Stimulated activated CD4-positive, alpha-beta T cell treated with anti-CD3 and anti-CD28 coated beads, Interleukin-15, amount 100 ng/mL, for 1 hour (primary cell): ENCODE data around the gene NDUFS1.
A peak's percentile ranks its signal among the peaks of the same experiment; 100 is the strongest.
"Not testable (repeated sequence)": the region's sequence is repeated elsewhere in the genome, so short reads cannot be mapped to it uniquely, and the experiment has no call there.

ENCODE experiments used
- DNase-seq, 2 donors: peaks; one replicate each; pipeline ENCODE4 v3.0.0-alpha.2; 2020; ENCODE audit warnings: low read depth in 1 of 2, low spot score in 1 of 2

Gene NDUFS1

GRCh38 chr2:206105038-206105437 lies 54.2 kb downstream of the NDUFS1 start:
- no peak for DNase-seq

DNA sequence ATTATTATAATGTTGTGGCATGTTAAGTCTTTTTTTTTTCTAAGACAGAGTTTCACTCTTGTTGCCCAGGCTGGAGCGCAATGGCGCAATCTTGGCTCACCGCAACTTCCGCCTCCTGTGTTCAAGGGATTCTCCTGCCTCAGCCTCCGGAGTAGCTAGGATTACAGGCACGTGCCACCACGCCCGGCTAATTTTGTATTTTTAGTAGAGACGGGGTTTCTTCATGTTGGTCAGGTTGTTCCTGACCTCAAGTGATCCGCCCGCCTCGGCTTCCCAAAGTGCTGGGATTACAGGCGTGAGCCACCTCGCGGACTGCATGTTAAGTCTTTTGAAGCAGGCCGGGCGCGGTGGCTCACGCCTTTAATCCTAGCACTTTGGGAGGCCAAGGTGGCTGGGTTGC lies 60.4 kb downstream of the NDUFS1 start:
- not testable (repeated sequence) for DNase-seq

DNA sequence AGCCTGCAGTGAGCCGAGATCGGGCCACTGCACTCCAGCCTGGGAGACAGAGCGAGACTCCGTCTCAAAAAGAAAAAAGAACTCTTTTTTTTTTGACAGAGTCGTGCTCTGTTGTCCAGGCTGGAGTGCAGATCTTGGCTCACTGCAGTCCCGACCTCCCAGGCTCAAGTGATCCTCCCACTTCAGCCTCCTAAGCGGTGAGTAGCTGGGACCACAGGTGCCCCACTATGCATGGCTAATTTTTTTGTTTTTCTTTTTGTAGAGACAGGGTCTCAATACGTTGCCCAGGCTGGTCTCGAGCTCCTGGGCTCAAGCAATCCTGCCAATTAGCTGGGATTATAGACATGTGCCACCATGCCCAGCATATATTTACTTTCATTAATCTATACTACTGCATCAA lies 60.8 kb downstream of the NDUFS1 start:
- DNase-seq: no peak

GRCh38 chr2:206096876-206097275 lies 62.4 kb downstream of the NDUFS1 start:
- DNase-seq: no peak

DNA sequence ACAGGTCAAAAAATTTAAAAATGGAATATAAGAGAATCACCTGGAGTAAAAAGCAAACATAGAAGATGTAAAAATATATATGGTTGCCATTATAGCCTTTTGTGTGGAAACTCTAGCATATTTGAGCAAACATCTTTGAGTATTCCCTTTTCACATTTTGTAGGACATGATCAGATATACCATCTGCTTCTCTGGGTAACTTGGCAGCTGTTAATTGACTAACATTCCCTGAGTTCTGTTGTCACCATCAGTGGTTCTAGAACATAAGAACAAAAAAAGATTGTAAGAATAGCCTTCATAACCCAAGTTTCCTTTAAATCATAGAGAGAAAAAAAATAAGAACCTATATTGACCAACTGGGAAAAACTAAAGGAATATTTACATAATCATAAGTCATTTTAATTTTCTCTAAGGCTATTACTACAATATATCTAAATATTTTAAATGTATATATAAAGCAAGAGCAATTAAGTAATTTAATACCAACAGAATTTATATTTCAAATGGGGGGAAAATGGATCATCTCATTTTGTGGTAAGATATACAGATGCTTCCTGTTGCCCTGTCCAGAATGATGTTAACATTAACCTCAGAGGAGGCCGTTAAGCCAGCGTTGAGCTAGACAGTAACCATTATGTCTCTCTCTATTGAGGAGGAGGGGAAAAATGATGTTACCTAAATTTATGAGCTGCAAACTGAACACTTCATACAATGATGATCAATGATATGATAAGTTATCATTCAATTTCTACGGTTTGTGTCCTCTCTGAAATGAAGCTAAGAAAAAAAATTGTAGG lies 63.5 kb downstream of the NDUFS1 start:
- DNase-seq: no peak

DNA sequence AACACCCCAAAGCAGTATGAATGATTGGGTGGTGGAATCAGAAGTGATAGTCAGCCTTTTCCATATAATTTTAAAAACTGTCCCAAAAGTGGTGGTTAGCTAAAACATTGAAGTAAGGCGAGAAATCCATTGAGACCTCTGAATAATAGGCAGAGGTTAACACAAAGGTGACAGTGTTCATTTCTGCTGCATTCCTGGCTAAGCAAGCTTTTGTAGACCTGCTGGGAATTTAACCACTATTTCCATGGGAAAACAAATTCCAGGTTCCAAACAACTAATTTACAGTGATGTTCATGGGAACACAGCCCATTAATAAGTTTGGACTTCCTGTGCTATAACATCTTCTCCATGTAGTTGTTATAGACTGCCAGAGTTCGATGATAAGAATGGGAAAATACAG lies 66.9 kb downstream of the NDUFS1 start:
- no peak for DNase-seq

DNA sequence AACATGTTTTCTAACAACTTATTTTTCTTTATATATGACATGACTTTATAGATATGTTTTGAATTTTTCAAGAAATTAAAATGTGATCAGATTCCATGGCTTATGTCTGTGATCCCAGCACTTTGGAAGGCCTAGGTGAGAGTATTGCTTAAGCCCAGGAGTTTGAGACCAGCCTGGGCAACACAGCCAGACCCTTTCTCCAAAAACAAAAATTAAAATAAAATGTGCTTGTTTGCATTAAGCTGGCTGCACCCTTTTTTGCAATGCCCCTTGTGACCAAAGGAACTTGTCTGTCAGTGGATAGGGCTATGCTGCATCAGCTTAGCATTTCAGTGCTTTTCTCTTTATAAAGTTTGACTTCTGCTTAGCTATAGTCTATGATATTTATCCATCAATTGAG lies 71.0 kb downstream of the NDUFS1 start:
- no peak for DNase-seq

DNA sequence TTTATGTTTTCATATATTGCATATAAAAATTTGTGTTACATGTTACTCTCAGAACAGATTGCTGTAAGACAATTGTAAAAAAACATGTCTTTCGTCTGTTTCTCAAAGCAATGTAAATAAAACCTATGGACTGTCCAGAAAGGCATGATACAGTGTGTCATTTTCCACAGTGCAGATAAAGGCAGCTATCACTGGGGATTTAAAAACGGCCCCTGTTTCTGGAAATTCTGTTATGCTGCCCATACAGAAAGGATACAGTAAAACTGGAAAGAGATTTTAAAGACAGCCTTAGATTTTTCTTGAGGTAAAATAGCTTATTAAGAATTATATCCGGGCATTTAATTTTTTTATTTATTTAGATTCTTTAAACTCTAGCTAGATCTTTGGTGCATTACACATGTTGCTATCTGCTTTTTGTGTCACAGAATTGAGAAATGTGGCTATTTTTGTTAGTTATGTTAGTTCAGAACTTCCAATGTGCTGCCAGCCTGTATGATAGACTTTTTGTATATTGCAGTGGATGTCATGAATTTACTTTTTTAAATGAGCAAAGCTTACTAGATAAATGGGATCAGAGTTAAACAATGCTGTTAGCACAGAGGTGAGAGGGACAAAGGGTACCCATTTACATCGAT lies 72.4 kb downstream of the NDUFS1 start:
- no peak for DNase-seq

- DNase-seq: peak; percentile 56 to 61
These were observed 73.3 kb downstream of the NDUFS1 start, which contains the start of gene INO80D for GRCh38 chr2:206085742-206086445. TSS of gene INO80D (minus strand) at chr2:206086174. CDS start at chr2:206063016, 23,158 bp downstream.

GRCh38 chr2:206084870-206085741 lies 74.1 kb downstream of the NDUFS1 start:
- DNase-seq: peak; percentile 22 to 24

GRCh38 chr2:206084439-206084869 lies 74.8 kb downstream of the NDUFS1 start:
- DNase-seq: no peak

DNA sequence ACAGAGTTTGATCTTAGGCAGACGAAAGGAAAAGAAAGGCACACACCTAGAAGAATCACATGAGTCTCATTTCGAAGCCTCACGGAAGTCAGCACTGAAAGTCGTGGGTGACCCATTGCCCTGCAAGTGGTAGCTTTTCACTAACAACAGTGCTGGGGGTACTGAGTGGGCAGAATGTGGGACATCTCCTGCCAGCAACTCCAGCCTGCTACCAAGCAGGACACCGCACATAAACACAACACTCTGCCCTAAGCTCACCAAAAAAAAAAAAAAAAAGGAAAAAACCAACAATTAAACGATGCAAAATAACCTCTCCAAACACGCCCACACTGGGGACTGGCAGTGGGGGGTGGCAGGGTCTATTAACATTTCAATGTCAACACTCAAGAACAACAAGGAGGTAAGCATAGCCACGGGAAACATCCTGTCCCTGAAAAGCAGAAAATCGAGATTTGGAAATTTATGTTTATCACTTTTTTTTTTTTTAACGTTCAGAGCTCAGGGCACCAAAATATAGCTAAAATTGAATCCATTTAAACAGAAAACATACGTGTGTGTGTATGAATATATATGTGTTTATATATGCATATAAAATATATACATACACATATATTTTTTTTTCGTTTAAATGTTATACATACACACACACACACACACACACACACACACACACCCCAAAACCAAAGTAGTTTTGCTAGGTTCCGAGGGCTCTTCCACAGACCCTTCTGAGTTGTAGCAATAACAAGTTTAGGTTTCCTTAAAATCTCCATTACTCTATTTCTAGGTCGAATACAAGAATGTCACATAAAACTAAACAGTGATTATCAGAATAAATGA lies 75.4 kb downstream of the NDUFS1 start:
- DNase-seq: no peak

DNA sequence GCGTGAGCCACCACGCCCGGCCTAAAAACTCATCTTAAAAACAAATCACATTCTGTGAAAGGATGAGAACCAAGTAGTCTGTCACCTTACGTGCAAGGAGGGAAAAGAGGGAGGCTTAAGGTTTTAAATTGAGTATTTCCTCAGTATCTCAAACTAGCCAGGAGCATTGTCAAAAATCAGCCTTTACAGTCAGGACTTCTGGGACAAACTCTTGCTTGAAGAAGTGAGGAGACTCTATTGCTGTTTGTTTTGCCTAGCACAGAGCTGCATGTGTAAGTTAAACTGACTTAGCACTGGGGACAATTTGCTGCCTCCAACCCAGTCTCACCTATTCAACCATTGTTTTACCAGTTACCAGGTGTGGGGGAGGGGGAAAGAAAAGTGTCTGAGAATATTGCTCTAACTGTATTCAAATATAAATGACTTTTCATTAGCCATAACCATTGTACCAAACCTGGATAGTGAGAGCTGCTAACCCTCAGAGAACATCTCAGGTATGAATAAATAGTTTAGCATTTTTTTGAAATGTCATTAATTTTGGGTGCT lies 76.9 kb downstream of the NDUFS1 start:
- no peak for DNase-seq

GRCh38 chr2:206080927-206081326 lies 78.3 kb downstream of the NDUFS1 start:
- DNase-seq: no peak

DNA sequence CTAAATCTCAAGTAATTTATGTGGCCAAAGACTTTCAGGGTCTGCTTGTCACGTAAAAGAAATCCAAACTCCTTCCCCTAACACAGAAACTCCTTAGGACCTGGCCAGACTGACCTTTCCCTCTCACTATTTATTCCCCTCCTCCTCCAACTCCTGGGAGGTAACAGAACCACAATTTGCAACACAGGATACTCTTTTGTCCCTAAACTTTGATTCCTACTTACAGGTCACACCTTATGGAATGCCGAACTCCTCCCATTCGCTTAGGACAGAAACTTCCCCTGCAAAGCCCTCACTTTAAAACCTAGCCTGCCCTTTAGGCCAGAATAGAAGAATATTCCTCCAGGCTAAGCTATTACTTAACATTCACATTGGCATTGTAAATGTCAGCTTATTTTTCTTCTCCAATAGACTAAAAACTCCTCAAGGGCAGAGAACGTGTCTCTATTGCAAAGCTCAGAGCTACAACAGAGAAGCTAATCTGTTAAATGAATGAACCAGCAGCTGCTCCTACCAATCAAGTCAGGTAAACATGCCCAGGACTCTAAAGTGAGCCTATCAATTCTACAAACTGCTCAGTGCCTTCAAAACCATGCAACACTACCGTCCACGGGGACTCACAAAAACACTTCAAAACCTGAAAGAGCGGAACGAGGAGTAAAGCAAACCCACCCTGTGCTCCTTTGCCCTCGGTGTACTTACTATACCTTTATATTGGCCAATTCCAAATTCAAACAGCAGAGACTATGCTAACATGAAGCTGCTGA lies 79.4 kb downstream of the NDUFS1 start:
- no peak for DNase-seq

GRCh38 chr2:206077879-206078278 lies 81.4 kb downstream of the NDUFS1 start:
- DNase-seq: not testable (repeated sequence)

- DNase-seq: no peak
These were observed 84.1 kb downstream of the NDUFS1 start for GRCh38 chr2:206075113-206075512.

- no peak for DNase-seq
These were observed 87.4 kb downstream of the NDUFS1 start for GRCh38 chr2:206071807-206072206.

DNA sequence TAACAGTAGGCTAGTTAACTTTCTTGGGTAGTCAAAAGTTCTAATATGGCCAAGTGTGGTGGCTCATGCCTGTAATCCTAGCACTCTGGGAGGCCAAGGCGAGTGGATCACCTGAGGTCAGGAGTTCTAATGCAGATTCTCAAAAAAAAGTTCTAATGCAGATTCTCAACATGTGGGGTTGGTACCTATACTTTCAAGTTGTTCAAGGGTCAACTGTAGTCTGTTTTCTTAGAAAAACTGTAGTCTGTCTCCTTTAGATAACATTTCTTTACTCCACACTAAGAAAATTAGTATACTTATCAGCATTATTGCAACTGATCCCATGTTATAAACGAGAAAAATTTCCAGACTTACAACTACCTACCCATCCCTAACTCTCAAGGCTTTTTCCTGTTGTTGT lies 89.8 kb downstream of the NDUFS1 start:
- DNase-seq: no peak
